Subcutaneous adipose tissue (tissue), 4 donors: Measurements from ENCODE around the gene DHRS7B. TPM values are rescaled to one million over a fixed set of nuclear protein-coding genes. Genes with fewer than 3 reads are reported as not detected.

Source experiments
- CTCF ChIP-seq: fragments of 450-650 bp; IDR thresholded peaks from one replicate; pipeline ENCODE4 v1.5.1; 2016; ENCODE audit warnings: low read depth, mild to moderate bottlenecking, control low read depth, antibody characterized with exemption, moderate library complexity
- total RNA-seq, 4 donors: library from RNA; depleted of rRNA; stranded (reverse); fragments of >200 nt; gene quantifications; one replicate each; pipeline ENCODE4 v1.1.0, GENCODE V29; 2016

The DHRS7B gene
- total RNA-seq, 4 donors from 2014 or later: 28.4 to 55.4 (median 45.0) TPM

GRCh38 chr17:21199856-21200255 is 73.1 kb downstream of the DHRS7B start:
- TF ChIP-seq CTCF: no peak

- no peak for TF ChIP-seq CTCF
Observed at GRCh38 chr17:21200590-21201297, 74.0 kb downstream of the DHRS7B start.

GRCh38 chr17:21201298-21201595 is 74.5 kb downstream of the DHRS7B start:
- no peak for TF ChIP-seq CTCF

- TF ChIP-seq CTCF: no peak
Observed at GRCh38 chr17:21201874-21202273, 75.1 kb downstream of the DHRS7B start.

GRCh38 chr17:21202512-21202911 is 75.7 kb downstream of the DHRS7B start:
- TF ChIP-seq CTCF: no peak

- TF ChIP-seq CTCF: no peak
Observed at GRCh38 chr17:21204935-21205334, 78.2 kb downstream of the DHRS7B start.

GRCh38 chr17:21208352-21208751 is 81.6 kb downstream of the DHRS7B start:
- TF ChIP-seq CTCF: no peak
